GM13976 (cell line): Measurements from ENCODE around the gene MAD1L1.

ENCODE experiments used
- DNase-seq: peaks from one replicate; pipeline ENCODE4 v3.0.0; 2012; ENCODE audit warnings: low spot score
- in situ Hi-C: fragments of 300-500 bp; cut with MboI; formaldehyde crosslinking; loops from one replicate; pipeline ENCODE4 v1.12.0; 2022; ENCODE audit warnings: low sequenced_read_pairs, mixed read lengths, inconsistent platforms; ENCODE audit not compliant: unreplicated experiment
- TF ChIP-seq, protein P1 (sequence below): IDR thresholded peaks from 2 replicates; pipeline ENCODE4 v1.5.1; 2012; ENCODE audit warnings: borderline replicate concordance, mild to moderate bottlenecking; ENCODE audit not compliant: insufficient read depth; ENCODE audit errors: extremely low read depth, missing control alignments, control extremely low read depth

The MAD1L1 gene

DNA sequence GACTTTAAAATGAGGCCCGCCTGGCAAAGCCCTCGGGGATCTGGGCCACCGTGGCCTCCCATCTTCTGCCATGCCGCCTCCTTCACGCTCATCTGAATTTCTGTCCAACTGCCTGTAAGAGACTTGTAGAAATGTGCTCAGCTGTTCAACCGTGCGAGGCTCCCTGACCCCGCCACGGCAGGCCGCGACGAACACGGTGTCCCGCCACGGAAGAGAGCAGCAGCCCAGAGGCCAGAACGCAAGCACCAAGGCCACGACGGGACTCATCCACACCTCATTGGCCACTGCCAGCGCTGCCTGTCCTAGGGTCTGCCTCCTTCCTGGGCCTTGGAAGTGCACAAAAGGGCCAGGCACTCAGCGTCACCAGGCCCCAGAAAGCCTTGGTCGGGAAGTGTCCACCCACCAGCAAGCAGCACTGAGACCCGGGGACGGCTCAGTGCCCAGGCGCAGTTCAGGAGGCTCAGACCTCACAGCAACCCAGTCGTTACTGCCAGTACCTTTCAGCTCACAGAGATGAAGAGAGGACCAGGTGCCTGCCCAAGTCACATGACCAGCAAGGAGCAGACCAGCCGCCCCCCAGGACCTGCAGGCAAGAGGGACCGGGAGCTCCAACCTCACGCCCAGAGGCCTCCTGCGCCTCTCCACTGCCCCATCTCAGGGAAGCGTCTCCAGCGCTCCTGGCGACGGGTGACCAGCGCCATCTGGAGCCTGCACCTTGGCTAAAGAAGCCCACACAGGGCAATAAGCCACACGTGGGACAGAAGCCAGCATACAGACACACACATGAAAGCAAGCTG is 85.9 kb downstream of the MAD1L1 start:
- TF ChIP-seq, protein P1, sequence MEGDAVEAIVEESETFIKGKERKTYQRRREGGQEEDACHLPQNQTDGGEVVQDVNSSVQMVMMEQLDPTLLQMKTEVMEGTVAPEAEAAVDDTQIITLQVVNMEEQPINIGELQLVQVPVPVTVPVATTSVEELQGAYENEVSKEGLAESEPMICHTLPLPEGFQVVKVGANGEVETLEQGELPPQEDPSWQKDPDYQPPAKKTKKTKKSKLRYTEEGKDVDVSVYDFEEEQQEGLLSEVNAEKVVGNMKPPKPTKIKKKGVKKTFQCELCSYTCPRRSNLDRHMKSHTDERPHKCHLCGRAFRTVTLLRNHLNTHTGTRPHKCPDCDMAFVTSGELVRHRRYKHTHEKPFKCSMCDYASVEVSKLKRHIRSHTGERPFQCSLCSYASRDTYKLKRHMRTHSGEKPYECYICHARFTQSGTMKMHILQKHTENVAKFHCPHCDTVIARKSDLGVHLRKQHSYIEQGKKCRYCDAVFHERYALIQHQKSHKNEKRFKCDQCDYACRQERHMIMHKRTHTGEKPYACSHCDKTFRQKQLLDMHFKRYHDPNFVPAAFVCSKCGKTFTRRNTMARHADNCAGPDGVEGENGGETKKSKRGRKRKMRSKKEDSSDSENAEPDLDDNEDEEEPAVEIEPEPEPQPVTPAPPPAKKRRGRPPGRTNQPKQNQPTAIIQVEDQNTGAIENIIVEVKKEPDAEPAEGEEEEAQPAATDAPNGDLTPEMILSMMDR: no peak
- in situ Hi-C loops: no loop called here
- no peak for DNase-seq

DNA sequence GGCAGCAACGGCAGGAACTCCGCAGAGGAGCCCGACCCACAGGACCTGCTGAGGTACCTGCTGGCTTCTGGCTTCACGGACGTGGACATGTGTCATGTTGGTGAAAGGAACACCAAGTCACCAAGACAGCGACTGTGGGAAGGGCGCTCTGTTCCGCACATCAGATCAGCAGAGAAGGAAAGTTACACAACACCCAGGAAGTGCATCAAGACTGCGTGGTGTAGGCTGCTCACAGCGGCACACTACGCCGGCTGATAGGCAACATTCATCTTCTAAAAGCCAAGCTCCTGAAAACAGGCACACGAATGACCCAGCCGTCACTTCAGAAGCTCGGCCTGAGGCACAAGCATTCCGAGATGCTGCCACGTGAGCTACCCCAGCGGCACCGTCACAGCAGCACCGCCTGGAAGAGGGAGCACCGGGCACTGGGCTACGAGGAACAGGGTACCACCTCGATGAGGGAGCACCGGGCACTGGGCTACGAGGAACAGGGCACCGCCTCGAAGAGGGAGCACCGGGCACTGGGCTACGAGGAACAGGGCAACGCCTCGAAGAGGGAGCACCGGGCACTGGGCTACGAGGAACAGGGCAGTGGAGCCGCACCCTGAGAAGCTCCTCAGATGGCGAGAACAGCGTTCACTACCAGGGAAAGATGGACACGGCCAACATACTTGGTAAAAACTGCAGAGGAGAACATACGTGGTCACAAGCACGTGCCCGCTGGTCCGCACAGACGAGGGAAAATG is 86.7 kb downstream of the MAD1L1 start:
- in situ Hi-C loops: no loop called here
- no peak for DNase-seq
- TF ChIP-seq, protein P1: no peak

DNA sequence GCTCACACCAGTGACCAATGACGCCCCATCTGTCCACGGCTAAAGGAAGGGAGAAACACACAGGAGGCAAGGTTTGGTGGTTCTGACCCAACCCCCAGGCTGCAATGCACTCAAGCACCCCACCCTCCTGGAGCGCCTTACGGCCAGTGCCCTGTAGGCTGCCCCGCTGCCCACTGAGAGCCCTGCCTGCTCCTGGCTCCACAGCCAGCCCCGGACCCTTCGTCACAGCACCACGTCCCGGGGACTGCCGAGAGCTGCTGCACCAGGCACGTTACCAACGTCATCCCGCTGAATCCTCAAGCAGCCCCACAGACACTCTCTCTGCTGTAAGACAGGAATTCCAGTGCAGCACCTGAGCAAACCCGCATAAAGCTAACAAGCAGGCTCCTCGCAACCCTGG is 87.8 kb downstream of the MAD1L1 start:
- DNase-seq: no peak
- TF ChIP-seq, protein P1: no peak
- in situ Hi-C loops: no loop called here

DNA sequence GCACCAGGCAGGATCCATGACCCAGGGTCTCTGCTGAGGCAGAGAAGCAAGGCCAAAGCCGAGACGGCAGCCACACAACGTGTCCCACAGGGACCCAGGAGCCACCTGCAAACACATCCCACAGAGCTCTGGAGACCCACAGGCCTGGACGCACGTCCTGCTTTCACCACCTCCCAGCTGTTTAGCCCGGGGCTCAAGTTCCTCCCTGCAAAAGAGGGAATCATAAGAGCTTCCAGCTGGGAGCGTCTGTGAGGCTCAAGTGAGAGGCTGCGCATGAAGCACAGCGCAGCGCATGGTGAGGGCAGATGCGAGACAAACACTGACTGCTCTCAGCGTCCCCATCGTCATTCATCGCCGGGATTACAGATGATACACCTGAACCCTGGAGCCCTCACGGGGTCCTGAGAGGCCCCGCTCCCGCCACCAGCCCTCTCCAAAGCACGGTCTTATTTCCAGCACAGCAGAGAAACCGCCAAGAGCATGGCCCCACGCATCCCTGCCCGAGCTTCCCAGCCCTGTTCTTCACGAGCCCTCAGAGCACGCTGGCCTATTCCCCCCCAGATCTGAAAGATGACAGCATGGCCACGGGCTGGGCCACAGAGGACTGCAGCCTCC is 88.7 kb downstream of the MAD1L1 start:
- TF ChIP-seq, protein P1: no peak
- DNase-seq: no peak
- in situ Hi-C loops: no loop called here

DNA sequence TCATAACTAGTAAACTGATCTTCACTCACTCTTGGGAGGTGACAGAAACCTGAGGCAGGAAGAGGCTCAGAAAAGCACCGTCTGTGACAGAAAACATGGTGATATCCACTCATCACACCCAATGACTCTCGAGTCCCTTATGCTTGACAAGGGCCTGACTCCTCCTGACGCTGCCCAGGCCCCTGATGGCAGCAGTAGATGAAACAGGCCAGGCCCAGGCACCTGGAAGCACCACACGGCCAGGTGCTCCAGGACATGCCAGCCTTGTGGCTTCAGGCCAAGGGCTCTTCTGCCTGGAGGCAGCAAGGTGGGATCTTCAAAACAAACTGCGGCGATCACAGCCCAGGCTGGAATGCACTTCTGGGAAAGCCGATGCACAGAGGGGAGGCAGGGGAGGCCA is 89.3 kb downstream of the MAD1L1 start:
- TF ChIP-seq, protein P1: no peak
- in situ Hi-C loops: no loop called here
- no peak for DNase-seq

DNA sequence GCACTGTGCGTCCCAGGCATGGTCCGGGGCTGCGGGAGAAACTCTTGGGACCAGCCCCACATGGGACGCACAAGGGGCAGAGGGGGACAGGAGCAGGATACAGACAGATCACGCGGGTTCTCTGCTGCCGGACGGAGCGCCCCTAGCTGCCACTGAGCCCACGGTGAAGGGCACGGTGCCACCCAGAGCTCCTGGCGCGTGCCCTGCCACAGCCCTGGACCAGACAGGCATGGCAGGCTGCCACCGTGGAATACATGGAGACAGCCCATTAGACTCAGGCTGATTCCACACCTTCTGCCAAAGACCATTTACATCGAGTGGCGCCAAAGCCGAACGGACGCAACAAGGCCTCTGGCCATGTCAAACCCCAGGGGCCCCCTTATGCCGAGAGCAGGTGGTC is 90.4 kb downstream of the MAD1L1 start:
- no peak for DNase-seq
- in situ Hi-C loops: no loop called here
- TF ChIP-seq, protein P1: no peak
